Testis (tissue), 3 donors: ENCODE measurements around the gene IRX4. TPM values are rescaled to one million over a fixed set of nuclear protein-coding genes. Genes with fewer than 3 reads are reported as not detected.

Experiments
- DNase-seq: peaks from one replicate; pipeline ENCODE4 v3.0.0-alpha.2; 2019
- H3K27ac ChIP-seq, 2 donors: fragments of 200-600 bp; sonication (generic); one replicate each; pipeline ENCODE4 v1.5.1; 2019
- H3K27me3 ChIP-seq: fragments of 200-600 bp; sonication (generic); one replicate; pipeline ENCODE4 v1.5.1; 2019
- H3K36me3 ChIP-seq: fragments of 200-600 bp; sonication (generic); one replicate; pipeline ENCODE4 v1.5.1; 2017; ENCODE audit warnings: low read depth; ENCODE audit errors: missing control alignments
- H3K4me1 ChIP-seq: fragments of 200-600 bp; sonication (generic); one replicate; pipeline ENCODE4 v1.5.1; 2019
- H3K4me3 ChIP-seq, 2 donors: fragments of 200-600 bp; sonication (generic); one replicate each; pipeline ENCODE4 v1.5.1; 2017 to 2019
- H3K9me3 ChIP-seq: fragments of 200-600 bp; sonication (generic); one replicate; pipeline ENCODE4 v1.5.1; 2017
- POLR2A ChIP-seq: fragments of 450-650 bp; IDR thresholded peaks from one replicate; pipeline ENCODE4 v1.6.1; 2017; ENCODE audit warnings: antibody characterized with exemption, mild to moderate bottlenecking, moderate library complexity
- WGBS, 2 donors: methylation state at CpG; one replicate each; pipeline ENCODE4 v1.1.5; 2018; 5-methylcytosine and 5-hydroxymethylcytosine counted together
- intact Hi-C: fragments of 100-400 bp; cut with DNase I; formaldehyde crosslinking; loops from one replicate; pipeline ENCODE4 v1.15.1; 2023; ENCODE audit warnings: low total_unique reads
- polyA plus RNA-seq: library from polyadenylated mRNA; stranded (reverse); fragments of 350-450 nt; fragmentation: Illumina TruSeq; extraction: RNeasy Lipid Tissue Mini Kit (QIAGEN cat#74804); gene quantifications from one replicate; pipeline ENCODE4 v1.2.3, GENCODE V29; 2014; ENCODE audit warnings: low read depth, low replicate concordance; ENCODE audit not compliant: insufficient read depth
- total RNA-seq, 2 donors: library from RNA; depleted of rRNA; stranded (reverse); fragments of >200 nt; gene quantifications; one replicate each; pipeline ENCODE4 v1.2.3, GENCODE V29; 2016
- TF ChIP-seq, protein P1 (sequence below), 3 experiments: fragments of 450-650 bp in 2 of 3; fragments of 200-600 bp in 1 of 3; sonication (generic) in 1 of 3; IDR thresholded peaks; one replicate each; pipeline ENCODE4 v1.5.1; 2016 to 2019; ENCODE audit warnings: antibody characterized with exemption in 3 of 3, mild to moderate bottlenecking in 2 of 3, moderate library complexity in 1 of 3

Gene IRX4
- total and polyA plus RNA-seq, 3 donors from 2014 or later: 0.32 to 2.7 (median 2.0) TPM

DNA sequence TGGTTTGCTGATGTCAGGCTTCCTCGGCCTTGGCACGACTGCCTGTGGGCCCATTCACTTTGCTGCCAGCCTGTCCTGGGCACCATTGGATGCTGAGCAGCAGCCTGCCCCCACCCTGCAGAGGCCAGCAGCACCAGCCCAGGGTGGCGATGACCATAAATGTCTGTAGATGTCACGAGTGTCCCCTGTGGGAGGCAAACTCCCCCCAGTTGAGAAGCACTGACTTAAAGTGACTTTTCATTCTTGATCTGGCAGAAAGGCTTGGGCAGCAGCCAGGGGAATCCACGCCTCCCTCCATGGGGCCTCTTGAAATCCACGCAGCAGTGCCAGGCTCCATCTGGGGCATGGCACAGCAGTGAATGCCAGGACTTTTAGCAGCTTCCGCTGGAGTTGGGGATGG is 21.8 kb downstream of the IRX4 start:
- H3K4me3 ChIP-seq: no peak overlapping the region
- WGBS, 2 donors: 76 to 79% methylated on average over 6 to 7 of the region's 7 CpGs
- TF ChIP-seq, protein P1, sequence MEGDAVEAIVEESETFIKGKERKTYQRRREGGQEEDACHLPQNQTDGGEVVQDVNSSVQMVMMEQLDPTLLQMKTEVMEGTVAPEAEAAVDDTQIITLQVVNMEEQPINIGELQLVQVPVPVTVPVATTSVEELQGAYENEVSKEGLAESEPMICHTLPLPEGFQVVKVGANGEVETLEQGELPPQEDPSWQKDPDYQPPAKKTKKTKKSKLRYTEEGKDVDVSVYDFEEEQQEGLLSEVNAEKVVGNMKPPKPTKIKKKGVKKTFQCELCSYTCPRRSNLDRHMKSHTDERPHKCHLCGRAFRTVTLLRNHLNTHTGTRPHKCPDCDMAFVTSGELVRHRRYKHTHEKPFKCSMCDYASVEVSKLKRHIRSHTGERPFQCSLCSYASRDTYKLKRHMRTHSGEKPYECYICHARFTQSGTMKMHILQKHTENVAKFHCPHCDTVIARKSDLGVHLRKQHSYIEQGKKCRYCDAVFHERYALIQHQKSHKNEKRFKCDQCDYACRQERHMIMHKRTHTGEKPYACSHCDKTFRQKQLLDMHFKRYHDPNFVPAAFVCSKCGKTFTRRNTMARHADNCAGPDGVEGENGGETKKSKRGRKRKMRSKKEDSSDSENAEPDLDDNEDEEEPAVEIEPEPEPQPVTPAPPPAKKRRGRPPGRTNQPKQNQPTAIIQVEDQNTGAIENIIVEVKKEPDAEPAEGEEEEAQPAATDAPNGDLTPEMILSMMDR (IDR thresholded peaks at IDR 0.05): no peak
- TF ChIP-seq POLR2A: no peak
- no peaks in the 10 kb centered on the region for H3K27me3 ChIP-seq
- DNase-seq: no peak
- H3K36me3 ChIP-seq: no peaks in the 10 kb centered on the region
- H3K4me1 ChIP-seq: no peaks in the 10 kb centered on the region
- H3K27ac ChIP-seq: no peak overlapping the region
- no peaks in the 10 kb centered on the region for H3K9me3 ChIP-seq
- intact Hi-C loops: no loop called here

DNA sequence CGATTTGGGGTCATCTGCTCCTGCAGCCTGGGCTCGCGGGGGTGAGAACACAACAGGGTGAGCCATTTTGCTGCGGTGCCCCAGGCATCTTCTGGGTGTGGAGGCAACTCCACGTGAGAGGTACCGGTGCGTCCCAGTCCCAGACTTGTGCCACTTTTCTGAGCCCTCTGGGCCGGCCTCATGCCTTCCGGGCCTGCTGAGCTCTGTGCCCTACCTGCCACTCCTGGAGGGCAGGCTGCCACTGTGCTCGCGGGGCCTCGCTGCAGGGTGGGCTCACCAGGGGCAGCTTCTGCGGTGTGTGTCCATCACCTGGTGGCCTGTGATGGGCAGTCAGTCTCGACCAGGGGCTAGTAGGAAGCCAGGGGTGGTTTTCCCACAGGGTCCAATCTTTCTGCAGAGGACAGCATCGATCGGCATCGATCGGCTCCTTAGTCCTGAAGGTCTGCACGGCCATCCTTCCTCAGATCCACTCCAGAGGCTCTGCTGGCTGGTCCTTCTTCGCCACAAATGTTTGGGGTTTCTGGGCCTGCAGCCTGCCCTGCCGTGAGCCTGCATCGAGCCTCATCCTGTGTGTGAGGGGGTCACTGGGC is 22.6 kb downstream of the IRX4 start:
- TF ChIP-seq POLR2A: no peak
- TF ChIP-seq, protein P1 (IDR thresholded peaks at IDR 0.05): no peak
- no peaks in the 10 kb centered on the region for H3K27me3 ChIP-seq
- intact Hi-C loops: no loop called here
- H3K36me3 ChIP-seq: no peaks in the 10 kb centered on the region
- no peaks in the 10 kb centered on the region for H3K4me1 ChIP-seq
- no peak for DNase-seq
- no peaks in the 10 kb centered on the region for H3K9me3 ChIP-seq
- H3K4me3 ChIP-seq: no peak overlapping the region
- whole genome bisulfite sequencing, 2 donors: 87 to 94% methylated on average over 7 to 12 of the region's 22 CpGs
- no peak overlapping the region for H3K27ac ChIP-seq

DNA sequence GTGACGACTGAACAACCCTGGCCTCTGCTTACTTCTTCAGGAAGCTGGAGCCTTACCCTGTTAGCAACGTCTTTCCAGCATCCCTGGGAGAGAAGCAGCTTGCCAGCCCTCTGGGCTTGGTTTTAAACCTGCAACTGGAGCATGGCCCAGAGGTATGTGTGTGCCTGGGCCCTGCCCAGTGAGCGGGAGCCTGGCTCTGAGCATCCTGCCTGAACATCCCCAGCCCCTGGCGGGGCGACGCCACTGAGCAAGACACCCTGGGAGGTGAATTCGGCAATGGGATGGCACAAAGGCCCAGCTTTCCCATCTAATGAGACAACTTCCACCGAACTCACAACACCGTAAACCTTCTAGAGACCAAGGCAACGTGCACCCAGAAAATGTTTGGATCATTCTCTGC is 23.6 kb downstream of the IRX4 start:
- Histone ChIP-seq H3K36me3 (no peaks in the 10 kb centered on the region), H3K4me3 (no peak overlapping the region), H3K9me3 (no peaks in the 10 kb centered on the region), H3K27ac (no peak overlapping the region), H3K27me3 (no peaks in the 10 kb centered on the region), H3K4me1 (no peaks in the 10 kb centered on the region)
- intact Hi-C loops: no loop called here
- no peak for TF ChIP-seq POLR2A
- TF ChIP-seq, protein P1 (IDR thresholded peaks at IDR 0.05): no peak
- WGBS, 2 donors: 90 to 91% methylated on average over 8 to 9 of the region's 10 CpGs
- no peak for DNase-seq

DNA sequence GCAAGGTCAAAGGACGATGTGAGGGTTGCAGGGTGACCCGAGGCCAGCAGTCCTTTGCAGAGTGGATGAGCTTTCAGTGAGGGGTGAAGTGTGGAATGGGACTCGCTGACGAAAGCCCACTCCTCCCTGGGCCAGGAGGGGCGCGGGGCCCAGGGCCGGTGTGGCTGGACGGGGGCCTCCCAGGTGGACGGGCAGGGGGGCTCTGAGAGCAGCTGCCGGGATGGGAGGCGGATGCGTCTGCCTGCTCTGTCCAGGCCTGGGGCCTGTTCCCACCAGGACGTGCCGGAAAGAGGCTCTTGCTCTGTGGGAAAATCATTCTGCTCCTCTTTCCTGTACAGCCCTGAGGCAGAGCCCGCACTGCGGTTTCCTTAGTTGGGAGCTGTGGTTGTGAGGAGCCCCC is 24.3 kb downstream of the IRX4 start:
- no peaks in the 10 kb centered on the region for H3K9me3 ChIP-seq
- TF ChIP-seq POLR2A: no peak
- TF ChIP-seq, protein P1 (IDR thresholded peaks at IDR 0.05): no peak
- H3K27me3 ChIP-seq: no peaks in the 10 kb centered on the region
- no peaks in the 10 kb centered on the region for H3K4me1 ChIP-seq
- DNase-seq: no peak
- no peak overlapping the region for H3K4me3 ChIP-seq
- H3K36me3 ChIP-seq: no peaks in the 10 kb centered on the region
- intact Hi-C loops: no loop called here
- no peak overlapping the region for H3K27ac ChIP-seq
- WGBS, 2 donors: 87 to 92% methylated on average over 16 of the region's 16 CpGs

DNA sequence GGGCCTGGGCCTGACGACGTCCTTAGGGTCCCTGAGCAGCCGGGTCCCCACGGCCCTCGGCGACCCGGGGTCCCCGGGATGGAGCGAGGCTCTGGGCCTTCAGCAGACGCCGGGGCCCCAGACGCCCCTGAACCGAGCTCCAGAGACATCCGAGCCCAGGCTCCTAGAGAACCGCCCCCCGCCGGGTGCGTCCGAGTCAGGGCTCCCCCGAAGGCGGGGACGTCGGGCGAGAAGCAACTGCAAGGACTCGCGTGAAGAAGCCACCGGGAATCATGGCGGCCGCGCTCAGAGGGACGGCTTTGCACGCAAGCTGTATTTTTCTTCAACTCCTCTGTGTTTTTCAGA is 25.5 kb downstream of the IRX4 start:
- intact Hi-C loops: no loop called here
- Histone ChIP-seq H3K27me3 (no peaks in the 10 kb centered on the region), H3K4me1 (no peaks in the 10 kb centered on the region), H3K36me3 (no peaks in the 10 kb centered on the region), H3K9me3 (no peaks in the 10 kb centered on the region), H3K4me3 (peak overlapping the region; percentile 36 to 48), H3K27ac (peak overlapping the region; percentile 15 to 41)
- no peak for TF ChIP-seq POLR2A
- TF ChIP-seq, protein P1 (IDR thresholded peaks at IDR 0.05): no peak
- WGBS, 2 donors: 38 to 72% methylated on average over 19 to 26 of the region's 32 CpGs
- no peak for DNase-seq
